GM06990 (cell line): ENCODE measurements around the gene AMFR.
A peak's percentile ranks its signal among the peaks of the same experiment; 100 is the strongest.

ENCODE experiments used
- DNase-seq: peaks from one replicate; pipeline ENCODE4 v3.0.0-alpha.2; 2011; ENCODE audit not compliant: insufficient read length; ENCODE audit errors: extremely low read depth
- H3K27me3 ChIP-seq: replicated peaks from 2 replicates; pipeline ENCODE4 v1.6.0; 2011; ENCODE audit warnings: low read length; ENCODE audit not compliant: control insufficient read depth, insufficient read depth
- H3K36me3 ChIP-seq: 2 replicates; pipeline ENCODE4 v1.5.1; 2011; ENCODE audit warnings: low read length; ENCODE audit not compliant: control insufficient read depth, insufficient read depth
- H3K4me3 ChIP-seq: replicated peaks from 2 replicates; pipeline ENCODE4 v1.5.1; 2011; ENCODE audit warnings: low read depth, mild to moderate bottlenecking, control low read depth, low read length
- CTCF ChIP-seq: IDR thresholded peaks from 2 replicates; pipeline ENCODE4 v1.5.1; 2011; ENCODE audit warnings: low read length, control low read depth, mild to moderate bottlenecking, inconsistent platforms; ENCODE audit not compliant: insufficient read depth, poor library complexity, severe bottlenecking

AMFR gene

GRCh38 chr16:56357765-56358322 lies 67.5 kb downstream of the AMFR start:
- Histone ChIP-seq H3K36me3 (peaks cover 9% of the 10 kb centered on the region), H3K27me3 (no peaks in the 10 kb centered on the region), H3K4me3 (no peak overlapping the region)
- TF ChIP-seq CTCF, result peak; percentile 39
- DNase-seq, result no peak

GRCh38 chr16:56357241-56357764 lies 68.0 kb downstream of the AMFR start:
- no peak for TF ChIP-seq CTCF
- DNase-seq, result no peak
- Histone ChIP-seq H3K4me3 (peak overlapping the region; percentile 55), H3K27me3 (no peaks in the 10 kb centered on the region), H3K36me3 (peaks cover 4% of the 10 kb centered on the region)

GRCh38 chr16:56356276-56357240 lies 68.8 kb downstream of the AMFR start:
- peaks cover 1% of the 10 kb centered on the region; the same call in 1 of the 2 replicates for H3K36me3 ChIP-seq
- peak; percentile 83 for DNase-seq
- H3K27me3 ChIP-seq, result no peaks in the 10 kb centered on the region
- TF ChIP-seq CTCF, result peak; percentile 96
- peak overlapping the region; percentile 55 for H3K4me3 ChIP-seq

GRCh38 chr16:56355786-56356275 lies 69.5 kb downstream of the AMFR start:
- Histone ChIP-seq H3K27me3 (no peaks in the 10 kb centered on the region), H3K36me3 (peaks cover 1% of the 10 kb centered on the region; the same call in 1 of the 2 replicates), H3K4me3 (peak overlapping the region; percentile 55)
- no peak for DNase-seq
- TF ChIP-seq CTCF, result no peak

- H3K36me3 ChIP-seq, result no peaks in the 10 kb centered on the region
- H3K4me3 ChIP-seq, result no peak overlapping the region
- no peak for TF ChIP-seq CTCF
- H3K27me3 ChIP-seq, result no peaks in the 10 kb centered on the region
- no peak for DNase-seq
Measured at GRCh38 chr16:56355221-56355620, 70.1 kb downstream of the AMFR start.
